GM12878 (cell line): ENCODE measurements around the gene SPDYE3. TPM values are rescaled to one million over a fixed set of nuclear protein-coding genes. Genes with fewer than 3 reads are reported as not detected.

Experiments used
- CBFB ChIP-seq: IDR thresholded peaks from 2 replicates; pipeline ENCODE4 v1.6.1; 2016; ENCODE audit warnings: antibody characterized with exemption, low read depth
- CHD2 ChIP-seq: IDR thresholded peaks from 2 replicates; pipeline ENCODE4 v1.6.1; 2011; ENCODE audit warnings: low read depth, low read length, improper control_type of control experiment, borderline replicate concordance
- EZH2 ChIP-seq: IDR thresholded peaks from 2 replicates; pipeline ENCODE4 v1.6.1; 2012; ENCODE audit warnings: low read depth, mild to moderate bottlenecking, control low read depth, inconsistent platforms, low read length, borderline replicate concordance; ENCODE audit not compliant: control insufficient read depth
- FOXM1 ChIP-seq: IDR thresholded peaks from 2 replicates; pipeline ENCODE4 v1.6.1; 2012; ENCODE audit warnings: low read depth, mild to moderate bottlenecking, inconsistent platforms, low read length, moderate library complexity
- MYC ChIP-seq: IDR thresholded peaks from 2 replicates; pipeline ENCODE4 v1.6.1; 2011; ENCODE audit warnings: mild to moderate bottlenecking, low read length, moderate library complexity, inconsistent platforms; ENCODE audit not compliant: insufficient read depth, insufficient replicate concordance, insufficient read length, severe bottlenecking
- PAX5 ChIP-seq: IDR thresholded peaks from 2 replicates; pipeline ENCODE4 v1.6.1; 2011; ENCODE audit warnings: low read depth, low read length, borderline replicate concordance
- POLR2AphosphoS5 ChIP-seq: IDR thresholded peaks from 2 replicates; pipeline ENCODE4 v1.6.1; 2011; ENCODE audit warnings: mild to moderate bottlenecking, low read length, inconsistent platforms
- SREBF1 ChIP-seq: IDR thresholded peaks from 2 replicates; pipeline ENCODE4 v1.6.1; 2012; ENCODE audit warnings: mild to moderate bottlenecking, low read length
- TBL1XR1 ChIP-seq: IDR thresholded peaks from 2 replicates; pipeline ENCODE4 v1.6.1; 2012; ENCODE audit warnings: low read depth, low read length, improper control_type of control experiment
- WRNIP1 ChIP-seq: IDR thresholded peaks from 2 replicates; pipeline ENCODE4 v1.6.1; 2011; ENCODE audit warnings: low read depth, low read length, improper control_type of control experiment, borderline replicate concordance
- ZBED1 ChIP-seq: IDR thresholded peaks from 2 replicates; pipeline ENCODE4 v1.6.1; 2016; ENCODE audit warnings: borderline replicate concordance
- ZNF217 ChIP-seq: fragments of 450-650 bp; IDR thresholded peaks from 2 replicates; pipeline ENCODE4 v1.6.1; 2017; ENCODE audit warnings: antibody characterized with exemption, mild to moderate bottlenecking
- ZNF274 ChIP-seq: IDR thresholded peaks from one replicate; pipeline ENCODE4 v1.8.0; 2011; ENCODE audit not compliant: insufficient read length, insufficient read depth
- ZZZ3 ChIP-seq: IDR thresholded peaks from 2 replicates; pipeline ENCODE4 v1.6.1; 2011; ENCODE audit warnings: low read depth; ENCODE audit not compliant: control insufficient read depth, insufficient read length
- polyA plus RNA-seq, 11 experiments: library from polyadenylated mRNA; depleted of rRNA in 4 of 11; unstranded in 6 of 11; stranded (reverse) in 5 of 11; fragments of >200 nt; fragmentation: Nextera tagmentation in 4 of 11; fragmentation: Illumina TruSeq in 1 of 11; extraction: Ambion mirVana in 4 of 11; extraction: Trizol in 1 of 11; gene quantifications; 1 replicate in 1 of 11; 2 replicates in 10 of 11; pipeline versions ENCODE4 v1.2.1 to v1.2.3, GENCODE V29; 2011 to 2016; ENCODE audit warnings: inconsistent platforms in 2 of 11, missing spikeins in 2 of 11, low read depth in 1 of 11
- total RNA-seq, 4 experiments: library from RNA; depleted of rRNA in 3 of 4; stranded (reverse); fragments of >200 nt in 3 of 4; fragmentation: Illumina TruSeq in 1 of 4; extraction: Trizol in 1 of 4; gene quantifications; 2 replicates each; pipeline versions ENCODE4 v1.2.1 to v1.2.3, GENCODE V29; 2013 to 2021
- TF ChIP-seq, protein P1 (sequence below): fragments of 450-650 bp; IDR thresholded peaks from 2 replicates; pipeline ENCODE4 v1.6.1; 2016; ENCODE audit warnings: mild to moderate bottlenecking, moderate library complexity, borderline replicate concordance
- TF ChIP-seq, protein P2 (sequence below): fragments of 450-650 bp; IDR thresholded peaks from 2 replicates; pipeline ENCODE4 v1.6.1; 2017; ENCODE audit warnings: mild to moderate bottlenecking, moderate library complexity
- TF ChIP-seq, protein P3 (sequence below): IDR thresholded peaks from 2 replicates; pipeline ENCODE4 v1.6.1; 2011; ENCODE audit warnings: mild to moderate bottlenecking, low read depth, low read length, moderate library complexity; ENCODE audit not compliant: insufficient replicate concordance
- TF ChIP-seq, protein P4 (sequence below): fragments of 450-650 bp; formaldehyde crosslinking; IDR thresholded peaks from 2 replicates; pipeline ENCODE4 v1.4.0; 2022; ENCODE audit warnings: mild to moderate bottlenecking, moderate library complexity

The SPDYE3 gene
- total and polyA plus RNA-seq, 10 of the 15 experiments (the other 5 are each of a cell fraction or from before 2014, with no cell fraction given): 0.03 to 9.4 (median 1.4) TPM; not detected in 4

DNA sequence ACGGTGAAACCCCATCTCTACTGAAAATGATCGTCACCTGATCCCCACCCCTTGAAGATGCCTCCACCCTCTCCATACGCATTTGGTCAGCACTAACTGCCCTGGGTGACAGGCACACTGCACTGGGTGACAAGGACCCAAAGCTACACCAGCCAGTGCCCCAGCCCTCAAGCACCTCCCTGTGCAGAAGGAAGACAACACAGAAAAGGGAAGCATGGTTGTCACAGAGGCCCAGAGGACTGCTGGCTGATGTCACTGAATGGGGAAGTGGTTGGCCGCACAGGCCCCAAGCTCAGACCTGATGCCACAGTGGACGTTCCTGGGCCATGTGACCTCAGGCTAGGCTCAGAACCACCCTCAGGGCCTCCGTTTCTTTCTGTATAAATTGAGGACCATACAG, 61.6 kb downstream of the SPDYE3 start (continued):
- TF ChIP-seq, protein P1, sequence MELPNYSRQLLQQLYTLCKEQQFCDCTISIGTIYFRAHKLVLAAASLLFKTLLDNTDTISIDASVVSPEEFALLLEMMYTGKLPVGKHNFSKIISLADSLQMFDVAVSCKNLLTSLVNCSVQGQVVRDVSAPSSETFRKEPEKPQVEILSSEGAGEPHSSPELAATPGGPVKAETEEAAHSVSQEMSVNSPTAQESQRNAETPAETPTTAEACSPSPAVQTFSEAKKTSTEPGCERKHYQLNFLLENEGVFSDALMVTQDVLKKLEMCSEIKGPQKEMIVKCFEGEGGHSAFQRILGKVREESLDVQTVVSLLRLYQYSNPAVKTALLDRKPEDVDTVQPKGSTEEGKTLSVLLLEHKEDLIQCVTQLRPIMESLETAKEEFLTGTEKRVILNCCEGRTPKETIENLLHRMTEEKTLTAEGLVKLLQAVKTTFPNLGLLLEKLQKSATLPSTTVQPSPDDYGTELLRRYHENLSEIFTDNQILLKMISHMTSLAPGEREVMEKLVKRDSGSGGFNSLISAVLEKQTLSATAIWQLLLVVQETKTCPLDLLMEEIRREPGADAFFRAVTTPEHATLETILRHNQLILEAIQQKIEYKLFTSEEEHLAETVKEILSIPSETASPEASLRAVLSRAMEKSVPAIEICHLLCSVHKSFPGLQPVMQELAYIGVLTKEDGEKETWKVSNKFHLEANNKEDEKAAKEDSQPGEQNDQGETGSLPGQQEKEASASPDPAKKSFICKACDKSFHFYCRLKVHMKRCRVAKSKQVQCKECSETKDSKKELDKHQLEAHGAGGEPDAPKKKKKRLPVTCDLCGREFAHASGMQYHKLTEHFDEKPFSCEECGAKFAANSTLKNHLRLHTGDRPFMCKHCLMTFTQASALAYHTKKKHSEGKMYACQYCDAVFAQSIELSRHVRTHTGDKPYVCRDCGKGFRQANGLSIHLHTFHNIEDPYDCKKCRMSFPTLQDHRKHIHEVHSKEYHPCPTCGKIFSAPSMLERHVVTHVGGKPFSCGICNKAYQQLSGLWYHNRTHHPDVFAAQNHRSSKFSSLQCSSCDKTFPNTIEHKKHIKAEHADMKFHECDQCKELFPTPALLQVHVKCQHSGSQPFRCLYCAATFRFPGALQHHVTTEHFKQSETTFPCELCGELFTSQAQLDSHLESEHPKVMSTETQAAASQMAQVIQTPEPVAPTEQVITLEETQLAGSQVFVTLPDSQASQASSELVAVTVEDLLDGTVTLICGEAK: no peak
- TF ChIP-seq ZBED1 (no peak), CBFB (no peak; the same call in 1 of the 2 replicates), CHD2 (peak; percentile 77; the same call in 1 of the 2 replicates), PAX5 (peak; percentile 83), WRNIP1 (no peak), FOXM1 (no peak; the same call in 1 of the 2 replicates), EZH2 (no peak), POLR2AphosphoS5 (peak; percentile 65; the same call in 1 of the 2 replicates), ZZZ3 (no peak), TBL1XR1 (peak; percentile 46; the same call in 1 of the 2 replicates), SREBF1 (no peak), ZNF217 (0 out of 2 replicates have a peak, but pooled peaks have one; percentile 35), MYC (no peak), ZNF274 (no peak)
- TF ChIP-seq, protein P2, sequence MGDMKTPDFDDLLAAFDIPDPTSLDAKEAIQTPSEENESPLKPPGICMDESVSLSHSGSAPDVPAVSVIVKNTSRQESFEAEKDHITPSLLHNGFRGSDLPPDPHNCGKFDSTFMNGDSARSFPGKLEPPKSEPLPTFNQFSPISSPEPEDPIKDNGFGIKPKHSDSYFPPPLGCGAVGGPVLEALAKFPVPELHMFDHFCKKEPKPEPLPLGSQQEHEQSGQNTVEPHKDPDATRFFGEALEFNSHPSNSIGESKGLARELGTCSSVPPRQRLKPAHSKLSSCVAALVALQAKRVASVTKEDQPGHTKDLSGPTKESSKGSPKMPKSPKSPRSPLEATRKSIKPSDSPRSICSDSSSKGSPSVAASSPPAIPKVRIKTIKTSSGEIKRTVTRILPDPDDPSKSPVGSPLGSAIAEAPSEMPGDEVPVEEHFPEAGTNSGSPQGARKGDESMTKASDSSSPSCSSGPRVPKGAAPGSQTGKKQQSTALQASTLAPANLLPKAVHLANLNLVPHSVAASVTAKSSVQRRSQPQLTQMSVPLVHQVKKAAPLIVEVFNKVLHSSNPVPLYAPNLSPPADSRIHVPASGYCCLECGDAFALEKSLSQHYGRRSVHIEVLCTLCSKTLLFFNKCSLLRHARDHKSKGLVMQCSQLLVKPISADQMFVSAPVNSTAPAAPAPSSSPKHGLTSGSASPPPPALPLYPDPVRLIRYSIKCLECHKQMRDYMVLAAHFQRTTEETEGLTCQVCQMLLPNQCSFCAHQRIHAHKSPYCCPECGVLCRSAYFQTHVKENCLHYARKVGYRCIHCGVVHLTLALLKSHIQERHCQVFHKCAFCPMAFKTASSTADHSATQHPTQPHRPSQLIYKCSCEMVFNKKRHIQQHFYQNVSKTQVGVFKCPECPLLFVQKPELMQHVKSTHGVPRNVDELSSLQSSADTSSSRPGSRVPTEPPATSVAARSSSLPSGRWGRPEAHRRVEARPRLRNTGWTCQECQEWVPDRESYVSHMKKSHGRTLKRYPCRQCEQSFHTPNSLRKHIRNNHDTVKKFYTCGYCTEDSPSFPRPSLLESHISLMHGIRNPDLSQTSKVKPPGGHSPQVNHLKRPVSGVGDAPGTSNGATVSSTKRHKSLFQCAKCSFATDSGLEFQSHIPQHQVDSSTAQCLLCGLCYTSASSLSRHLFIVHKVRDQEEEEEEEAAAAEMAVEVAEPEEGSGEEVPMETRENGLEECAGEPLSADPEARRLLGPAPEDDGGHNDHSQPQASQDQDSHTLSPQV: peak; percentile 91
- TF ChIP-seq, protein P3, sequence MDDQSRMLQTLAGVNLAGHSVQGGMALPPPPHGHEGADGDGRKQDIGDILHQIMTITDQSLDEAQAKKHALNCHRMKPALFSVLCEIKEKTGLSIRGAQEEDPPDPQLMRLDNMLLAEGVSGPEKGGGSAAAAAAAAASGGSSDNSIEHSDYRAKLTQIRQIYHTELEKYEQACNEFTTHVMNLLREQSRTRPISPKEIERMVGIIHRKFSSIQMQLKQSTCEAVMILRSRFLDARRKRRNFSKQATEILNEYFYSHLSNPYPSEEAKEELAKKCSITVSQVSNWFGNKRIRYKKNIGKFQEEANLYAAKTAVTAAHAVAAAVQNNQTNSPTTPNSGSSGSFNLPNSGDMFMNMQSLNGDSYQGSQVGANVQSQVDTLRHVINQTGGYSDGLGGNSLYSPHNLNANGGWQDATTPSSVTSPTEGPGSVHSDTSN: no peak
- TF ChIP-seq, protein P4, sequence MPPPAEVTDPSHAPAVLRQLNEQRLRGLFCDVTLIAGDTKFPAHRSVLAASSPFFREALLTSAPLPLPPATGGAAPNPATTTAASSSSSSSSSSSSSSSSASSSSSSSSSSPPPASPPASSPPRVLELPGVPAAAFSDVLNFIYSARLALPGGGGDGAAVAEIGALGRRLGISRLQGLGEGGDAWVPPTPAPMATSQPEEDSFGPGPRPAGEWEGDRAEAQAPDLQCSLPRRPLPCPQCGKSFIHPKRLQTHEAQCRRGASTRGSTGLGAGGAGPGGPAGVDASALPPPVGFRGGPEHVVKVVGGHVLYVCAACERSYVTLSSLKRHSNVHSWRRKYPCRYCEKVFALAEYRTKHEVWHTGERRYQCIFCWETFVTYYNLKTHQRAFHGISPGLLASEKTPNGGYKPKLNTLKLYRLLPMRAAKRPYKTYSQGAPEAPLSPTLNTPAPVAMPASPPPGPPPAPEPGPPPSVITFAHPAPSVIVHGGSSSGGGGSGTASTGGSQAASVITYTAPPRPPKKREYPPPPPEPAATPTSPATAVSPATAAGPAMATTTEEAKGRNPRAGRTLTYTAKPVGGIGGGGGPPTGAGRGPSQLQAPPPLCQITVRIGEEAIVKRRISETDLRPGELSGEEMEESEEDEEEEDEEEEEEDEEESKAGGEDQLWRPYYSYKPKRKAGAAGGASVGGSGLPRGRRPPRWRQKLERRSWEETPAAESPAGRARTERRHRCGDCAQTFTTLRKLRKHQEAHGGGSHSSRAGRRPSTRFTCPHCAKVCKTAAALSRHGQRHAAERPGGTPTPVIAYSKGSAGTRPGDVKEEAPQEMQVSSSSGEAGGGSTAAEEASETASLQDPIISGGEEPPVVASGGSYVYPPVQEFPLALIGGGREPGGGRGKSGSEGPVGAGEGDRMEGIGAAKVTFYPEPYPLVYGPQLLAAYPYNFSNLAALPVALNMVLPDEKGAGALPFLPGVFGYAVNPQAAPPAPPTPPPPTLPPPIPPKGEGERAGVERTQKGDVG: no peak
